Activated T-cell treated with anti-CD3 and anti-CD28 coated beads, Interleukin-2, amount 50 U/mL, for 24 hours (primary cell): ENCODE measurements around the gene JUND.

Source experiments
- DNase-seq: peaks from one replicate; pipeline ENCODE4 v3.0.0-alpha.2; 2020
- H3K27ac Mint-ChIP-seq: 2 replicates; pipeline ENCODE4 v1.8.0; 2020; ENCODE audit warnings: mild to moderate bottlenecking, mixed read lengths
- H3K27me3 Mint-ChIP-seq: 2 replicates; pipeline ENCODE4 v1.8.0; 2020; ENCODE audit warnings: mixed read lengths
- H3K36me3 Mint-ChIP-seq: 2 replicates; pipeline ENCODE4 v1.8.0; 2020; ENCODE audit warnings: low read depth, mixed read lengths
- H3K4me1 Mint-ChIP-seq: 2 replicates; pipeline ENCODE4 v1.8.0; 2020; ENCODE audit warnings: low read depth, mixed read lengths
- H3K4me3 Mint-ChIP-seq: 2 replicates; pipeline ENCODE4 v1.8.0; 2020; ENCODE audit warnings: mild to moderate bottlenecking, moderate library complexity, mixed read lengths
- H3K9me3 Mint-ChIP-seq: 2 replicates; pipeline ENCODE4 v1.8.0; 2020; ENCODE audit warnings: mixed read lengths

The JUND gene

DNA sequence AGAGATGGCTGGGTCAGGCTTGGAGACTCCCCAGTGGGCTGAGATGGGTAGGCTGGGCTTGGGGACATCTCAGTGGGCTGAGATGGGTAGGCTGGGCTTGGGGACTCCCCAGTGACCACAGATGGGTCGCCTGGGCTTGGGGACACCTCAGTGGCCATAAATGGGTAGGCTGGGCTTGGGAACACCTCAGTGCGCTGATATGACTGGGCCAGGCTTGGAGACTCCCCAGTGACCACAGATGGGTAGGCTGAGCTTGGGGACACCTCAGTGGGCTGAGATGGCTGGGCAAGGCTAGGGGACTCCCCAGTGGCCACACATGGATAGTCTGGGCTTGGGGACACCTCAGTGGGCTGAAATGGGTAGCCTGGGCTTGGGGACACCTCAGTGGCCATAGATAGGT, 19.9 kb downstream of the JUND start:
- Mint-ChIP-seq H3K27ac (no peak overlapping the region), H3K27me3 (no peaks in the 10 kb centered on the region), H3K36me3 (peaks cover 7% of the 10 kb centered on the region), H3K9me3 (no peaks in the 10 kb centered on the region), H3K4me3 (no peak overlapping the region), H3K4me1 (no peaks in the 10 kb centered on the region)
- DNase-seq, result no peak

- H3K36me3 Mint-ChIP-seq, result no peaks in the 10 kb centered on the region
- no peaks in the 10 kb centered on the region for H3K9me3 Mint-ChIP-seq
- H3K4me3 Mint-ChIP-seq, result no peak overlapping the region
Measured at GRCh38 chr19:18259893-18260292, 21.5 kb downstream of the JUND start.

DNA sequence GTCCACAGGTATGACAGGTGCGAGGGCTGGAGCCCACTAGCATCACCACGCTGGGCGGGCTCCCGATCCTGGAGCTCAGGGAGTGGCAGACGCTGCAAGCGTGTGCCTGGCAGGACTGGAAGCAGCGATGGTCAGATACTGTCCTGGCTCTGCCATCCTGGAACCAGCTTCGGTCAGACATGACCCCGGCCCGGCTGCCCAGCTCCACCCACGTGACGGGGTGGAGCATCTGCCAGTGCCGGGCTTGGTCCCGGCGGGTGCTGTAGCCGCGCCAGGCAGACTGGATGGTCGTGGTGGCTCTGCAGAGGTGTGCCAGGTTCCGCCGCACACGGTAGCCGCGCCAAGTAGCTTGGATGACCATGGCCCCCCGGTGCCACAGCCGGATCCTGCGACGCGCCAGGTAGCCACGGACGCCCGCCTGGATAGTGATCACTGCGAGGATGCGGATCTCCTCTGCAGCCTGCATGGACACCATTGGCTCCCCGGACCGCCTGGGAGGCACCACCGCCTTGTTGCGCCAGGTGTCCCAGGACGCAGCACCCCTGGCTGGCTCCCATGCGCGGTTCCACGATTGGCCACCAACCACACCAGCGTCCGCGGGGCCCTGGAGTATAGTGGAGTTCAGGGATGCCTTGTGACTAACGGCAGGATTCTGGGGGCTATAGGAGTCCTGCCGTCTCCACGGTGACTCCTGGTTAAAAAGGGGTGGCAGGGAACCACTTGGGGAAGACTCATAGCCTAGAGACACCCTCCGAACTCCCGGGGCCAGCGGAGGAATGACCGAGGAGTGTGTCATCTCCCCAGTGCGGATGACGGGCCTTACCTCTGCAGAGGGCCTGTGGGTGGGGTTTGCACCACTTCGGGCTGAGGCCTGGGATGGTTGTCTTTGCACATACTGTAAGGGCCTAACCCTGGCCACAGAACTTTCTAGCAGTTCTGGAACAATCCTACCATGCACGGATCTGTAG, 23.6 kb downstream of the JUND start:
- Mint-ChIP-seq H3K36me3 (no peaks in the 10 kb centered on the region), H3K27me3 (peaks cover 22% of the 10 kb centered on the region), H3K4me1 (no peaks in the 10 kb centered on the region), H3K9me3 (no peaks in the 10 kb centered on the region), H3K27ac (no peak overlapping the region), H3K4me3 (no peak overlapping the region)
- DNase-seq, result no peak

More at GRCh38 chr19:18259893-18260292, 21.5 kb downstream of the JUND start:
- peaks cover 4% of the 10 kb centered on the region for H3K27me3 Mint-ChIP-seq
- DNase-seq, result no peak
- H3K27ac Mint-ChIP-seq, result no peak overlapping the region
- no peaks in the 10 kb centered on the region for H3K4me1 Mint-ChIP-seq

DNA sequence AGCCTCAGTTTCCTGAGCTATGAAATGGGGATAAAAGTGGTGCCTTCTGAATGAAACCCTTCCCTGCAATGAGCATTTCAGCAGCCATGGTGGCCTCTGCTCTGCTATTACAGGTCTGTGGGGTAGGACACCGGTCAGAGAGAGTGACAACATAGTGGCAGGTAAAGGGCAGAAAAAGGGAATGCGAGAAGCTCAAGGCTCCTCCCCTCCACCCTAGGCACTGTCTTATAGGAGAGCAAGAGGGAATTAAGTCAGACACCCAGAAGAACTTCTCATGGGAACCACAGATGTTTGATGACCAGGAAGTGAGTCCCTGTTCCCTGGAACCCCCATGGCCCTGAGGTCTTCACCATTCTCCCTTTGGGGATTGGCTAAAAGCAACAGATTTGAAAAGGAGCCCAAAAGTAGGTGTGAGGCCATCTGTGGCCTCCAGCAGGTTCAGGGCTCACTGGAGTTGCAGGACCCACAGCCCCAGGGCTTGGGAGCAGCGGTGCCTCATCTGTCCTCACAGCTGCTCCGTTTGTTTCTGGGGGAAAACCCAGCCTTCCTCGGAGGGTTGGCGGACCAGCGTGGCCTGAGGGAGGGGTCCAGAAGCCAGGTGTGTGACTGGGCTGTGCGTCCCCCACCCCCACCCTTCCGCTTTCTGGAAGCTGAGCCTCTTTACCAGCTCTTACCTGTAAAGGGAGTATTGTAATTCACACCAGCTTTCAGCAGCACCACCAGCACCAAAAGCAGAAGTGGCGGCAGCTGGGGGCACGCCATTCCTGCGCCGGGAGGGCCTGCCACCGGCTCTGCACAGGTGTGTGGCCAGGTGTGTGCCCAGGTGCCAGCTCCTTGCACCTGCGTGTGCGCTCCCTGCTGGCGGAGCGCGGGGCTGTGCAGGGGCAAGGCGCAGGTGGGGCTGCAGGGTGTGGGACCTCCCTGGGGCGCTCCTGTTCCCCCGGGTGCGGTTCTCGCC, 26.6 kb downstream of the JUND start:
- no peak for DNase-seq
- no peaks in the 10 kb centered on the region for H3K9me3 Mint-ChIP-seq
- H3K4me3 Mint-ChIP-seq, result no peak overlapping the region
- peaks cover 31% of the 10 kb centered on the region for H3K27me3 Mint-ChIP-seq
- no peaks in the 10 kb centered on the region for H3K36me3 Mint-ChIP-seq
- H3K4me1 Mint-ChIP-seq, result peaks cover 2% of the 10 kb centered on the region
- H3K27ac Mint-ChIP-seq, result no peak overlapping the region

DNA sequence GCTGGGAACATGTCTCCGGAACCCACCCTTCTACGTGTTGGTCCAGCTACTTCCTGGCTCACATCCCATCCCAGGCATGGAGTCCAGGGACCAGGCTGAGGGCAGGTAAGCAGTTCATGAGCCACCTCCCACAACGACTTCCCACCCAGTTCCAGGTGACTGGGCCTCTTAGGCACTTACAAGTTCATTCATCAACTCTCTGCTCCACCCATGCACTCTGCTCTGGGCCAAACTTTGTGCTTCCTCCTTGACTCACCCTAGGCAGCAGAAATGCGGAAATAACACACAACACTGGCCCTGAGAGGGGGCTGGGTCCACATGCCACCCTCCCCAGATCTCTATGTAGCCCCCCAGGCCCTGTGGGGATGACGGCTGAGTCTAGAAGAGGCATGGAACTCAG, 27.7 kb downstream of the JUND start:
- Mint-ChIP-seq H3K27ac (no peak overlapping the region), H3K4me1 (peaks cover 2% of the 10 kb centered on the region), H3K27me3 (peaks cover 31% of the 10 kb centered on the region), H3K9me3 (no peaks in the 10 kb centered on the region), H3K4me3 (no peak overlapping the region), H3K36me3 (no peaks in the 10 kb centered on the region)
- DNase-seq, result no peak

DNA sequence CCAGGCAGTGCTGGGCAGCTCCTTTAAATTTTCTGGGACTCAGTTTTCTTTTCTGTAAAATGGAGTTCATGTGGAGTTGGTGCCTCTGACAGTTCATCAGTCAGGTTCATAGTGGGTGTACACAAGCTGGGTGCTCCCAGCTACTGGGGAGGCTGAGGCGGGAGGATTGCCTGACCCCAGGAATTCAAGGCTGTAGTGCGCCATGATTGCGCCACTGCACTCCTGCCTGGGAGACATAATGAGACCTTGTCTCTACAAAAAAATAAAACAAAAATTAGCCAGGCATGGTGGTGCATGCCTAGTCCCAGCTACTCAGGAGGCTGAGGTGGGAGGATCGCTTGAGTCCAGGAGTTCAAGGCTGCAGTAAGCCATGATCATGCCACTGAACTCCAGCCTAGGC, 28.3 kb downstream of the JUND start:
- no peak overlapping the region for H3K27ac Mint-ChIP-seq
- no peak overlapping the region for H3K4me3 Mint-ChIP-seq
- H3K9me3 Mint-ChIP-seq, result no peaks in the 10 kb centered on the region
- no peak for DNase-seq
- peaks cover 31% of the 10 kb centered on the region for H3K27me3 Mint-ChIP-seq
- peaks cover 2% of the 10 kb centered on the region for H3K4me1 Mint-ChIP-seq
- H3K36me3 Mint-ChIP-seq, result no peaks in the 10 kb centered on the region

DNA sequence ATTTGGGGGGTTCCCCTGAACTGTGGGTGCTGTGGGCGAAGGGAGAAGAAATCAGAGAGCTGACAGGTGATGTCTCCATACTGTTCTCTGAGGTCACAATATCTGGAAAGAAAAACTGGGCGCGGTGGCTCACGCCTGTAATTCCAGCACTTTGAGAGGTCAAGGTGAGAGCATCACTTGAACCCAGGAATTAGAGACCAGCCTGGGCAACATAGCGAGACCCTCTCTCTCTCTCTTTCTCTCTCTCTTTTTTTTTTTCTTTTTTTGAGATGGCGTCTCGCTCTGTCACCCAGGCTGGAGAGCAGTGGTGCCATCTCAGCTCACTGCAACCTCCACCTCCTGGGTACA, 29.1 kb downstream of the JUND start:
- peaks cover 31% of the 10 kb centered on the region for H3K27me3 Mint-ChIP-seq
- H3K9me3 Mint-ChIP-seq, result no peaks in the 10 kb centered on the region
- peaks cover 2% of the 10 kb centered on the region for H3K4me1 Mint-ChIP-seq
- DNase-seq, result no peak
- no peak overlapping the region for H3K4me3 Mint-ChIP-seq
- H3K27ac Mint-ChIP-seq, result no peak overlapping the region
- no peaks in the 10 kb centered on the region for H3K36me3 Mint-ChIP-seq

DNA sequence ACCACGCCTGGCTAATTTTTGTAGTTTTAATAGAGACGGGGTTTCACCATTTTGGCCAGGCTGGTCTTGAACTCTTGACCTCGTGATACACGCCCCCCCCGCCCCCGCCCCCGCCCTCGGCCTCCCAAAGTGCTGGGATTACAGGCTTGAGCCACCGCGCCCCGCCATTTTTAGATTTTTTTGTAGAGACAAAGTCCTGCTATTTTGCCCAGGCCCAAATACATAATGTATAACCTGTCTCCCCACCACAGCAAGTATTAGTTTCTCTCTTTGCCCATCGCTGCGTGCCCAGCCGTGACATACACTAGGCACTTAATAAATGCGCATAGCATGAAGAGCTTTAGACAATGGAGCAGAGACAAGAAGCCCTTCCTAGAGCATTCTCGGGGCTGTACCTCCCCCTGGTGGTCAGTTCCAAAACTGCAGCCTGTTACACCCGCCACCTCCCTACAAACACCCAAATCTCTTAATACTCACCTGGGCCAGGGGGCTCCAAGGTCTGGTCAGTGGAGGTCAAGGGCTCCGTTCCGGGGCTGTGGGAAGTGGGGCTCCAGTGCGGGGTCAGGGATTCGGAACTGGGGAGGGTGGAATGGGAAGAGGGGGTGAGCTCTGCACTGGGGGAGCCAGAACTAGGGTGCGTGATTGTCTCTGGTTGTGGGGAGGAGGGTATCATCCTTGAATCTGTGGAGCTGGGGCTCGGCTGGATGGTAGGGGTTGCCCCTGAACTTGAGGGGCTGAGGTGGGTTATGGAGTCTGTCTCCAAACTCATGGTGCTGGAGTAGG, 29.6 kb downstream of the JUND start:
- Mint-ChIP-seq H3K4me1 (peaks cover 2% of the 10 kb centered on the region), H3K9me3 (no peaks in the 10 kb centered on the region), H3K27me3 (peaks cover 31% of the 10 kb centered on the region), H3K36me3 (no peaks in the 10 kb centered on the region), H3K4me3 (no peak overlapping the region), H3K27ac (no peak overlapping the region)
- peak; percentile 88 for DNase-seq

GRCh38 chr19:18249834-18250233, 31.6 kb downstream of the JUND start:
- H3K4me3 Mint-ChIP-seq, result no peak overlapping the region
- no peak overlapping the region for H3K27ac Mint-ChIP-seq
- peaks cover 2% of the 10 kb centered on the region for H3K4me1 Mint-ChIP-seq
- peaks cover 27% of the 10 kb centered on the region for H3K27me3 Mint-ChIP-seq
- H3K9me3 Mint-ChIP-seq, result no peaks in the 10 kb centered on the region
- DNase-seq, result no peak
- H3K36me3 Mint-ChIP-seq, result no peaks in the 10 kb centered on the region

DNA sequence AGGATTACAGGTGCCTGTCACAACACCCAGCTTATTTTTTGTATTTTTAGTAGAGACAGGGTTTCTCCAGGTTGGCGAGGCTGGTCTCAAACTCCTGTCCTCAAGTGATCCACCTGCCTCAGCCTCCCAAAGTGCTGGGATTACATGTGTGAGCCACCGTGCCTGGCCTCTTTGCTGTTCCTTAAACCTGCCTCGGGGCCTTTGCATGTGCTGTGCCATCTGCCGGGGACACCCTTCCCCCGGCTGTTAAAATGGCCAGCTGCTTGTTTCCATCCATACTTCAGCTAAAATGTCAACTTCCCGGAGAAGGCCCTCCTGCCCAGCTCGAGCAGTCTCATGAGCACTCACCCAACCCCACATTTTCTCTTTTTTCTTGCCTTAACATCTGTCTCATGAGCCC, 36.1 kb downstream of the JUND start:
- peaks cover 2% of the 10 kb centered on the region for H3K4me1 Mint-ChIP-seq
- no peaks in the 10 kb centered on the region for H3K36me3 Mint-ChIP-seq
- H3K9me3 Mint-ChIP-seq, result no peaks in the 10 kb centered on the region
- H3K27me3 Mint-ChIP-seq, result no peaks in the 10 kb centered on the region
- no peak overlapping the region for H3K27ac Mint-ChIP-seq
- H3K4me3 Mint-ChIP-seq, result no peak overlapping the region
- no peak for DNase-seq

GRCh38 chr19:18239303-18239702, 42.1 kb downstream of the JUND start:
- DNase-seq, result no peak
- H3K4me3 Mint-ChIP-seq, result no peak overlapping the region
- peaks cover 2% of the 10 kb centered on the region for H3K4me1 Mint-ChIP-seq
- no peaks in the 10 kb centered on the region for H3K9me3 Mint-ChIP-seq
- H3K36me3 Mint-ChIP-seq, result no peaks in the 10 kb centered on the region
- H3K27me3 Mint-ChIP-seq, result peaks cover 31% of the 10 kb centered on the region
- no peak overlapping the region for H3K27ac Mint-ChIP-seq

GRCh38 chr19:18234194-18234593, 47.2 kb downstream of the JUND start:
- no peak overlapping the region for H3K4me3 Mint-ChIP-seq
- DNase-seq, result no peak
- peaks cover 72% of the 10 kb centered on the region for H3K27me3 Mint-ChIP-seq
- H3K27ac Mint-ChIP-seq, result no peak overlapping the region
- peaks cover 6% of the 10 kb centered on the region for H3K4me1 Mint-ChIP-seq
- no peaks in the 10 kb centered on the region for H3K36me3 Mint-ChIP-seq
- peaks cover 6% of the 10 kb centered on the region for H3K9me3 Mint-ChIP-seq

- Mint-ChIP-seq H3K4me3 (no peak overlapping the region), H3K27me3 (peaks cover 69% of the 10 kb centered on the region), H3K9me3 (peaks cover 6% of the 10 kb centered on the region), H3K4me1 (peaks cover 6% of the 10 kb centered on the region), H3K27ac (no peak overlapping the region), H3K36me3 (no peaks in the 10 kb centered on the region)
- peak; percentile 63 for DNase-seq
Measured at GRCh38 chr19:18233224-18233825, 48.1 kb downstream of the JUND start.
